ENCODE measurements around the gene MBLAC2.

DNA sequence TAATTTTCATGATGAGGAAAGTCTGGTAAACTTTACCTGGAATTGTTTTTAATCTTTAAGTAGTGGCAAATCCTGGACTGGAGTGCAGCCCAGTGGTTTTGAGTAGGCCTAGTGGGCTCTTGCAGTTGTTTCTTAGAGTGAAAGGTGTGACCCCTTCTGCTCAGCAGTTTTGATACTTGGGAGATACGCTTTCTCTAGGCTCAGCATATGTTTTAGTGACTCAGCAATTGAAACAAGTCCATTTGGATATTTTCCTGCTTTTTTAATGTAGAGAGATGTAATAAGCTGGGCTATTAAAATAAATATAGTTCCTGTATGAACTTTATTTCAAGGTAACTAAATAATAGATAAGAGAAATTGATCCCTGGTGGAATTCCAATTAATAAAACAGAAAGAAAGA, 6.1 kb upstream of the MBLAC2 start:
- TF ChIP-seq, protein P1, sequence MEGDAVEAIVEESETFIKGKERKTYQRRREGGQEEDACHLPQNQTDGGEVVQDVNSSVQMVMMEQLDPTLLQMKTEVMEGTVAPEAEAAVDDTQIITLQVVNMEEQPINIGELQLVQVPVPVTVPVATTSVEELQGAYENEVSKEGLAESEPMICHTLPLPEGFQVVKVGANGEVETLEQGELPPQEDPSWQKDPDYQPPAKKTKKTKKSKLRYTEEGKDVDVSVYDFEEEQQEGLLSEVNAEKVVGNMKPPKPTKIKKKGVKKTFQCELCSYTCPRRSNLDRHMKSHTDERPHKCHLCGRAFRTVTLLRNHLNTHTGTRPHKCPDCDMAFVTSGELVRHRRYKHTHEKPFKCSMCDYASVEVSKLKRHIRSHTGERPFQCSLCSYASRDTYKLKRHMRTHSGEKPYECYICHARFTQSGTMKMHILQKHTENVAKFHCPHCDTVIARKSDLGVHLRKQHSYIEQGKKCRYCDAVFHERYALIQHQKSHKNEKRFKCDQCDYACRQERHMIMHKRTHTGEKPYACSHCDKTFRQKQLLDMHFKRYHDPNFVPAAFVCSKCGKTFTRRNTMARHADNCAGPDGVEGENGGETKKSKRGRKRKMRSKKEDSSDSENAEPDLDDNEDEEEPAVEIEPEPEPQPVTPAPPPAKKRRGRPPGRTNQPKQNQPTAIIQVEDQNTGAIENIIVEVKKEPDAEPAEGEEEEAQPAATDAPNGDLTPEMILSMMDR (conservative IDR thresholded peaks at IDR 0.05; ENCODE audit: low read length), result no peak
- TF ChIP-seq EZH2phosphoT487 (IDR thresholded peaks at IDR 0.05; ENCODE audit: borderline replicate concordance, low read depth, low read length), result no peak

Data from OCI-LY7 (cell line).